Measurements from ENCODE around the gene GNG14.

The GNG14 gene

GRCh38 chr19:12664406-12665280 is 23.2 kb upstream of the GNG14 start:
- no peak overlapping the region for H3K9ac ChIP-seq (ENCODE audit: low read depth, low read length)

GRCh38 chr19:12665281-12665573 is 22.6 kb upstream of the GNG14 start:
- Histone ChIP-seq H3K4me1 (ENCODE audit: insufficient read depth, low read length) (peaks cover 42% of the 10 kb centered on the region), H3K27ac (ENCODE audit: low read length) (no peak overlapping the region), H3K4me3 (ENCODE audit: low read depth in 1 of 2, low read length in 2 of 2) (no peak overlapping the region), H3K36me3 (ENCODE audit: insufficient read depth, low read length) (peaks cover 53% of the 10 kb centered on the region), H2AFZ (ENCODE audit: low read depth, low read length) (no peak overlapping the region), H3K27me3 (ENCODE audit: insufficient read depth, low read length, poor library complexity) (no peaks in the 10 kb centered on the region), H3K9me3 (ENCODE audit: insufficient read depth, low read length, severe bottlenecking) (no peaks in the 10 kb centered on the region), H3K9ac (ENCODE audit: low read depth, low read length) (no peak overlapping the region), H3K4me2 (ENCODE audit: insufficient read depth, low read length) (peak overlapping the region; percentile 77; the same call in 1 of the 2 replicates), H4K20me1 (ENCODE audit: insufficient read depth, low read length) (0 out of 2 replicates have a peak, but pooled peaks cover 5% of the 10 kb centered on the region), H3K79me2 (ENCODE audit: insufficient read depth, low read length) (peaks cover 51% of the 10 kb centered on the region)
- ATAC-seq (ENCODE audit: insufficient read depth, low read depth) = no peak
- TF ChIP-seq EZH2 (IDR thresholded peaks at IDR 0.05; ENCODE audit: borderline replicate concordance, low read depth, low read length, severe bottlenecking) (no peak), CTCF (IDR thresholded peaks at IDR 0.05; ENCODE audit: borderline replicate concordance, extremely low read depth, low read length, poor library complexity, severe bottlenecking) (no peak)
- no peak for DNase-seq

More at GRCh38 chr19:12664406-12665280, 23.2 kb upstream of the GNG14 start:
- Histone ChIP-seq H4K20me1 (ENCODE audit: insufficient read depth, low read length) (0 out of 2 replicates have a peak, but pooled peaks cover 5% of the 10 kb centered on the region), H3K4me1 (ENCODE audit: insufficient read depth, low read length) (peaks cover 38% of the 10 kb centered on the region), H3K9me3 (ENCODE audit: insufficient read depth, low read length, severe bottlenecking) (no peaks in the 10 kb centered on the region), H3K36me3 (ENCODE audit: insufficient read depth, low read length) (peaks cover 54% of the 10 kb centered on the region), H3K4me3 (ENCODE audit: low read depth in 1 of 2, low read length in 2 of 2) (no peak overlapping the region), H3K27me3 (ENCODE audit: insufficient read depth, low read length, poor library complexity) (no peaks in the 10 kb centered on the region), H3K4me2 (ENCODE audit: insufficient read depth, low read length) (peak overlapping the region; percentile 77; the same call in 1 of the 2 replicates), H3K79me2 (ENCODE audit: insufficient read depth, low read length) (peaks cover 45% of the 10 kb centered on the region), H2AFZ (ENCODE audit: low read depth, low read length) (no peak overlapping the region), H3K27ac (ENCODE audit: low read length) (no peak overlapping the region)
- ATAC-seq (ENCODE audit: insufficient read depth, low read depth) = no peak
- no peak for DNase-seq
- TF ChIP-seq EZH2 (IDR thresholded peaks at IDR 0.05; ENCODE audit: borderline replicate concordance, low read depth, low read length, severe bottlenecking) = no peak

GRCh38 chr19:12665671-12666264 is 22.0 kb upstream of the GNG14 start:
- Histone ChIP-seq H3K27ac (ENCODE audit: low read length) (peak overlapping the region; percentile 77), H2AFZ (ENCODE audit: low read depth, low read length) (peak overlapping the region; percentile 94)
- no peak for TF ChIP-seq EZH2 (IDR thresholded peaks at IDR 0.05; ENCODE audit: borderline replicate concordance, low read depth, low read length, severe bottlenecking)

DNA sequence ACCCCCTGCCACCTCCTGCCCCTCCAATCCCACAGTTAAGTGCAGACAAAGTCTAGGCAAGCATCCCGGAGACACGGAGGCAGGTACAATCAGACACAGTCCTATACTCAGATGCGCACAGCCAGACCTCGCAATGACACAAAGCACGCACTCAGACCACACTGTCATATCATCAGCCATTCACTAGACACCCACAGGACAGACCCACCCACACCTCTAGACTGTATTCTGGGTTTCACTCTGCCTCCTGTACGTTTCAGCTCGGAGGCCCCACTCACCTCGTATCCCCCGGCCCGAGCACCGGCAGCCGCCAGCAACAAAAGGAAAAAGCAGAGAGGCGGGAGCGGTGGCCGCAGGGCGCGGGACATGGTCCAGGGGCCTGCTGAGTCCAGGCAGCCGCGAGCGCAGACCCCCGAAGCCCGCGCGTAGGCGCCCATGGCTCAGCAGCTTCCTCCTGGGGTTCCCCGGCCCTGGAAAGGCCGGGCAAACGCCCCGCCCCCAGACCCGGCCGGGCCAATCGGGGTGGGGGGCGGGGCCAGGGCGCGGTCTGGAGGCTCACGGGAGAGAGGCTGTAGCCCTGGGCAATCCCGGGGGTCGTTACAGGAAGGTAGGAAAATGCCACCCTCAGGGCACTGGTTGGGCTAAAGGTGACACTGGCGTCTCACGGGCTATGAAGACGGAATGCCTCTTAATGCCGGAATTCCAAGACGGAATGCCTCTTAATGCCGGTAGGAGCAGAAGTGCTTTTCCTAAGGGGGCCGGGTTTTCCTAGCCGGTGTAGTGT is 21.3 kb upstream of the GNG14 start, which contains the start of the genes MAN2B1 and WDR83:
TSS of gene MAN2B1 (minus strand) at position 478 of the 784 bp plus-strand sequence. CDS start at position 437, 41 bp downstream.
TSS of gene WDR83 (plus strand) at position 543 of the 784 bp plus-strand sequence. CDS start 2,984 bp downstream, outside the sequence.
- no peaks in the 10 kb centered on the region for H3K27me3 ChIP-seq (ENCODE audit: insufficient read depth, low read length, poor library complexity)
- H3K27ac ChIP-seq (ENCODE audit: low read length) = peak within 1 kb of the TSS; percentile 77
- peak within 1 kb of the TSS; percentile 94 for H2AFZ ChIP-seq (ENCODE audit: low read depth, low read length)
- H3K79me2 ChIP-seq (ENCODE audit: insufficient read depth, low read length) = peaks cover 57% of the 10 kb centered on the region
- peaks cover 8% of the 10 kb centered on the region; the same call in 1 of the 2 replicates for H4K20me1 ChIP-seq (ENCODE audit: insufficient read depth, low read length)
- DNase-seq = peak; percentile 85
- peaks cover 50% of the 10 kb centered on the region for H3K4me1 ChIP-seq (ENCODE audit: insufficient read depth, low read length)
- peaks cover 53% of the 10 kb centered on the region for H3K36me3 ChIP-seq (ENCODE audit: insufficient read depth, low read length)
- H3K4me2 ChIP-seq (ENCODE audit: insufficient read depth, low read length) = peak within 1 kb of the TSS; percentile 77
- no peaks in the 10 kb centered on the region for H3K9me3 ChIP-seq (ENCODE audit: insufficient read depth, low read length, severe bottlenecking)
- no peak for TF ChIP-seq CTCF (IDR thresholded peaks at IDR 0.05; ENCODE audit: borderline replicate concordance, extremely low read depth, low read length, poor library complexity, severe bottlenecking)
- no peak for TF ChIP-seq EZH2 (IDR thresholded peaks at IDR 0.05; ENCODE audit: borderline replicate concordance, low read depth, low read length, severe bottlenecking)
- H3K4me3 ChIP-seq (ENCODE audit: low read depth in 1 of 2, low read length in 2 of 2) = peak within 1 kb of the TSS; percentile 84 to 86
- H3K9ac ChIP-seq (ENCODE audit: low read depth, low read length) = peak within 1 kb of the TSS; percentile 74
- peak; percentile 92 for ATAC-seq (ENCODE audit: insufficient read depth, low read depth)

More at GRCh38 chr19:12665671-12666264, 22.0 kb upstream of the GNG14 start:
- Histone ChIP-seq H3K9me3 (ENCODE audit: insufficient read depth, low read length, severe bottlenecking) (no peaks in the 10 kb centered on the region), H3K4me3 (ENCODE audit: low read depth in 1 of 2, low read length in 2 of 2) (peak overlapping the region; percentile 84 to 86), H3K36me3 (ENCODE audit: insufficient read depth, low read length) (peaks cover 59% of the 10 kb centered on the region), H3K4me2 (ENCODE audit: insufficient read depth, low read length) (peak overlapping the region; percentile 77), H3K27me3 (ENCODE audit: insufficient read depth, low read length, poor library complexity) (no peaks in the 10 kb centered on the region), H3K4me1 (ENCODE audit: insufficient read depth, low read length) (peaks cover 48% of the 10 kb centered on the region), H3K9ac (ENCODE audit: low read depth, low read length) (peak overlapping the region; percentile 74), H3K79me2 (ENCODE audit: insufficient read depth, low read length) (peaks cover 56% of the 10 kb centered on the region), H4K20me1 (ENCODE audit: insufficient read depth, low read length) (peaks cover 8% of the 10 kb centered on the region; the same call in 1 of the 2 replicates)
- ATAC-seq (ENCODE audit: insufficient read depth, low read depth) = no peak
- no peak for DNase-seq
